Rectal smooth muscle tissue (tissue), 1 donor: Measurements from ENCODE around the gene PIP5K1A.

Source experiments
- H3K27ac ChIP-seq: one replicate; pipeline ENCODE4 v1.7.0; 2013; ENCODE audit warnings: low read depth, low read length, inconsistent platforms
- H3K27me3 ChIP-seq: one replicate; pipeline ENCODE4 v1.7.0; 2013; ENCODE audit warnings: low read length; ENCODE audit not compliant: control insufficient read depth, insufficient read depth
- H3K36me3 ChIP-seq: one replicate; pipeline ENCODE4 v1.7.0; 2013; ENCODE audit warnings: low read length; ENCODE audit not compliant: control insufficient read depth, insufficient read depth
- H3K4me1 ChIP-seq: one replicate; pipeline ENCODE4 v1.7.0; 2013; ENCODE audit warnings: low read length; ENCODE audit not compliant: control insufficient read depth, insufficient read depth
- H3K4me3 ChIP-seq: one replicate; pipeline ENCODE4 v1.7.0; 2013; ENCODE audit warnings: low read length
- H3K9ac ChIP-seq: one replicate; pipeline ENCODE4 v1.7.0; 2013; ENCODE audit warnings: low read length

The PIP5K1A gene

GRCh38 chr1:151198254-151199127 lies at the start of gene PIP5K1A:
Gene PIP5K1A (plus strand): TSS chr1:151198552. CDS start chr1:151198997, 445 bp downstream.
- Histone ChIP-seq H3K27ac (peak within 1 kb of the TSS; percentile 89), H3K27me3 (no peaks in the 10 kb centered on the region), H3K9ac (peak within 1 kb of the TSS; percentile 43), H3K4me3 (peak within 1 kb of the TSS; percentile 88), H3K4me1 (peaks cover 5% of the 10 kb centered on the region), H3K36me3 (no peaks in the 10 kb centered on the region)

DNA sequence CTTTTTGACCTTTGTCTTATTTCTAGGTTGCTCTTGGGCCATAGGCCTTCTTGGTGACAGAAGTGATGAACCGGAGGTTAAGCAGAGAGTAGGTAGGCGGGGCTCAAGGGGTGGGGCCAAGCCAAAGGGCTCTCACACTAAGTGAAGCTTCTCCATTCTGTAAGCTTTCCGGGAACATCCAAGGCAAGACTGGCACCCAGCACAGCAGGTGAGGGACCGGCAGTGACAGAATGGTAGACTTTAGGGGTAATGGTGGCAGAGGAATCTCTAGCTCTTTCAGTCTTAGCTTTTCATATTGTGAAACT lies 41.9 kb upstream of the PIP5K1A start, which contains the start of gene TNFAIP8L2:
Gene TNFAIP8L2 (plus strand): TSS at position 135 of the 305 bp plus-strand sequence. CDS start 2,049 bp downstream, outside the sequence.
- no peaks in the 10 kb centered on the region for H3K27me3 ChIP-seq
- H3K27ac ChIP-seq = no peak within 1 kb of the TSS
- peak within 1 kb of the TSS; percentile 51 for H3K4me3 ChIP-seq
- H3K36me3 ChIP-seq = peaks cover 22% of the 10 kb centered on the region
- H3K4me1 ChIP-seq = no peaks in the 10 kb centered on the region
- peak within 1 kb of the TSS; percentile 12 for H3K9ac ChIP-seq

DNA sequence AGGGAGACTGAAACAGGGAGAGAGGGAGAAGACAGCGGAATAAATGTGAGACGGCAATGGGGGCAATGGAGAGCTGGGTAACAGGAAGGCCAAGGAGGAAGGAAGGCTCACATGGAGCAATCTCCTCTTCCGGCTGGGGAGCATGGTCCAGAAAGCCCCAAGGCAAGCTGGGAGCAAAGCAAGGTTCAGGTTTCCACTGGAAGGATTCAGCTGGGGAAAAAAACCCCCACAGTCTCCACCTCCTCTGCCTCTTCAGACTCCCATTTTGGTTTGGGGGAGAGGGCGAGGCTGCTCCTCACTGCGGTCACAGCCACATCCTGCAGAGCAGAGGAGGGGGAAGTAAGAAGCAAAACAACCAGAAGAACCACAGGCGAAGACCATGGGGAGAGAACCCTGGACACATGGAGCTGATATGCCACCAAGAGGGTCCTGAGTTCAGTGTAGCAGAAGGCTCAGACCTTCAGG lies 41.3 kb upstream of the PIP5K1A start:
- Histone ChIP-seq H3K4me1 (no peaks in the 10 kb centered on the region), H3K36me3 (peaks cover 27% of the 10 kb centered on the region), H3K27ac (no peak overlapping the region), H3K27me3 (no peaks in the 10 kb centered on the region), H3K9ac (peak overlapping the region; percentile 12), H3K4me3 (peak overlapping the region; percentile 51)

DNA sequence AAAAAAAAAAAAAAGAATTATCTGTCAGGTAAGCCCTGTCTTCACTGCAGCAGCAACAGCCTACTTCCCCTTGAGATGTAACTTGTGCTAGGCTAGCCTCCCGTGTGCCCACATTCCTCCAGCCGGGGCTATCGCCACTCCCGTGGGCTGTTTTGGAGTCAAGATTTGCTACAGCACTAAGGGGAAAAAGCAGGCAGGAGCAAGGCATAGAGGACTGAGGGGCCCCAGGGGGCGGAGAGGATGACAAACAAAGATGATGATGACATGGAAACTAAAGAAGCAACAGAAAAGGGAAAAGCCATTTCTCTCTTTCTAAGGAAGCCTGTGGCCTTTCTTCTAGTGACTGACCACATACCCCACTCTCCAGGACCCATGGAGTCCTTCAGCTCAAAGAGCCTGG lies 40.0 kb upstream of the PIP5K1A start:
- Histone ChIP-seq H3K27ac (no peak overlapping the region), H3K36me3 (peaks cover 27% of the 10 kb centered on the region), H3K9ac (no peak overlapping the region), H3K27me3 (no peaks in the 10 kb centered on the region), H3K4me3 (no peak overlapping the region), H3K4me1 (no peaks in the 10 kb centered on the region)

DNA sequence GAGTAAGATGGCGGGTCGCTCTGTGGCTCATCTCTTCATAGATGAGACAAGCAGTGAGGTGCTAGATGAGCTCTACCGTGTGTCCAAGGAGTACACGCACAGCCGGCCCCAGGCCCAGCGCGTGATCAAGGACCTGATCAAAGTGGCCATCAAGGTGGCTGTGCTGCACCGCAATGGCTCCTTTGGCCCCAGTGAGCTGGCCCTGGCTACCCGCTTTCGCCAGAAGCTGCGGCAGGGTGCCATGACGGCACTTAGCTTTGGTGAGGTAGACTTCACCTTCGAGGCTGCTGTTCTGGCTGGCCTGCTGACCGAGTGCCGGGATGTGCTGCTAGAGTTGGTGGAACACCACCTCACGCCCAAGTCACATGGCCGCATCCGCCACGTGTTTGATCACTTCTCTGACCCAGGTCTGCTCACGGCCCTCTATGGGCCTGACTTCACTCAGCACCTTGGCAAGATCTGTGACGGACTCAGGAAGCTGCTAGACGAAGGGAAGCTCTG lies 39.6 kb upstream of the PIP5K1A start:
- H3K36me3 ChIP-seq = peaks cover 27% of the 10 kb centered on the region
- H3K27ac ChIP-seq = no peak overlapping the region
- H3K4me3 ChIP-seq = no peak overlapping the region

DNA sequence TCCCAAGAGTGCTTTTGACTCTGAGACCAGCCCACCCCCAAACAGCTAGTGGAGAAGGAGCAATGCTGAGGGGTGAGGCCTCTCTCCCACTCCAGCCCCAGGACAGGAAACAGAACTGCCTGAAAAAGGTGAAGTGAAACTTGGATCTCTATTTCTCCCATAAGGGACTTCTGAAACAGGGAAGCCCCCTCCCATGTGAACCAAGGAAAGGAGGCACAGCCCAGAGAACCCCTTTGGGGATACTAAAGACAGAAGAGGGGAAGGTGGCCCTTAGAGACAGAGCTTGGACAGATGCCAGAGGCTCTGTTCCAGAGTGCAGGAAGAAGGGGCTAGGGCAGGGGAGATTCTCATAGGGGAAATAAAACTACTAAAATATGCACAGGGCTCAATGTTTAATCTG lies 39.0 kb upstream of the PIP5K1A start:
- Histone ChIP-seq H3K27me3 (no peaks in the 10 kb centered on the region), H3K36me3 (peaks cover 27% of the 10 kb centered on the region), H3K4me1 (peaks cover 2% of the 10 kb centered on the region), H3K4me3 (no peak overlapping the region), H3K9ac (no peak overlapping the region), H3K27ac (no peak overlapping the region)

More for the DNA sequence above, 39.6 kb upstream of the PIP5K1A start:
- Histone ChIP-seq H3K27me3 (no peaks in the 10 kb centered on the region), H3K9ac (no peak overlapping the region), H3K4me1 (no peaks in the 10 kb centered on the region)

- Histone ChIP-seq H3K4me3 (peak overlapping the region; percentile 97), H3K9ac (peak overlapping the region; percentile 63), H3K36me3 (peaks cover 13% of the 10 kb centered on the region), H3K27me3 (no peaks in the 10 kb centered on the region), H3K27ac (peak overlapping the region; percentile 95), H3K4me1 (peaks cover 8% of the 10 kb centered on the region)
Observed at GRCh38 chr1:151164732-151165280, 33.5 kb upstream of the PIP5K1A start.

DNA sequence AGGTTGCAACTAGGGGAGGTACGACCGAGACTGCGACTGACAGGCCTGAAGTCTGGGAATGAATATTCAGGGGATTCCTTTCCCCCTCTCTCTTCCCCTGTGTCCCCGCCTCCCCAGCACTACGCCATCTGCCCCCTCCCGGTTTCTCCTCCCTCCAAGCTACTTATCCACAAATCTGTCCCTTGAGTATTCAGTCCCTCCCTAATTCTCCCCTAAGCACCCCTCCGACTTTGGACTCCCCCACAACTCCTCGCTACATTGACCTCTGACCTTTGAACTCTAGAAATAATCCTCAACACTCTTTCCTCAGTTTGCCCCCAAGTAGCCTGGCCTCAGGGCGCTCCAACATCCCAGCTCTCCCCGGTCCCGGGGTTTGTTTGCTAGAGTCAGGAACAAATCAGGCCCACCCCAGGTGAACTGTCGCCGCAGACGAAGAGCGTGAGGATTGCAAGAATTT lies 33.0 kb upstream of the PIP5K1A start:
- Histone ChIP-seq H3K4me1 (peaks cover 8% of the 10 kb centered on the region), H3K9ac (peak overlapping the region; percentile 63), H3K4me3 (peak overlapping the region; percentile 97), H3K27me3 (no peaks in the 10 kb centered on the region), H3K36me3 (peaks cover 13% of the 10 kb centered on the region), H3K27ac (peak overlapping the region; percentile 95)

DNA sequence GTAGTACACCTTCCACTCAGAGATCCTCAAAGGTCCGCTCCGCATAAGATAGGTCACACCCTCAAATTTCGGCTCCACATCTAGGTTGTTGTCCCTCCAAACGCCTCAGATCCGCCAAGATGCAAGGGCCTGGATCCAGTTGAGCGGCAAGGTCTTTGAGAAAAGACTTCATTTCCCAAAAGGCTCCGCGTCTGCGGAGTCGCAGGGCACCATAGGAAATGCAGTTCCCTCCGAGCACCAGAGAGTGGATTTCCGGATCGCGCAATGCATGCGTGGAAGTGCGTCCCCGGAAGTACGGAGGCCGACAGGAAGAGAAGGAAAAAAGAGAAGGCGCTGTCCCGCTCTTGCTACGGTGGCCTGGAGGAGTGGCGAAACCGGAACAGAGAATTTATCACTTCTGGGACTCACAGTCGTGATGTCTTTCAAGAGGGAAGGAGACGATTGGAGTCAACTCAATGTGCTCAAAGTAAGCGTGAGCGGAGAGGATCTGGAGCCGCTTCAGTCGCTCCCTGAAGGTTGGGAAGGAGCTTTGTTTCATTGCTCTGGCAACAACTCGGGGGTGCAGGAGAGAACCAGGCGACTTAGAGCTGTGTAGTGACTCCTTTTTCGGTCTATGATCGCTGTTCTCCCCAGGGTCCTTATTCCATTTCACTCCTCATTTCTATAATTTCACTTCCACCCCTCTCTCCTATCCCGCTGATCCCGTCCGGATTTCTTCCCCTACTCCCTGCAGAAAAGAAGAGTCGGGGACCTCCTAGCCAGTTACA lies 32.4 kb upstream of the PIP5K1A start, which contains the start of the genes LYSMD1 and SCNM1:
Gene LYSMD1 (minus strand): TSS at position 165 of the 767 bp plus-strand sequence. CDS start 644 bp downstream, outside the sequence.
Gene SCNM1 (plus strand): TSS at position 407 of the 767 bp plus-strand sequence. CDS start 9 bp downstream, at position 416.
- no peaks in the 10 kb centered on the region for H3K27me3 ChIP-seq
- peak within 1 kb of the TSS; percentile 95 for H3K9ac ChIP-seq
- H3K4me3 ChIP-seq = peak within 1 kb of the TSS; percentile 97
- H3K4me1 ChIP-seq = peaks cover 8% of the 10 kb centered on the region
- H3K27ac ChIP-seq = peak within 1 kb of the TSS; percentile 95
- peaks cover 14% of the 10 kb centered on the region for H3K36me3 ChIP-seq

DNA sequence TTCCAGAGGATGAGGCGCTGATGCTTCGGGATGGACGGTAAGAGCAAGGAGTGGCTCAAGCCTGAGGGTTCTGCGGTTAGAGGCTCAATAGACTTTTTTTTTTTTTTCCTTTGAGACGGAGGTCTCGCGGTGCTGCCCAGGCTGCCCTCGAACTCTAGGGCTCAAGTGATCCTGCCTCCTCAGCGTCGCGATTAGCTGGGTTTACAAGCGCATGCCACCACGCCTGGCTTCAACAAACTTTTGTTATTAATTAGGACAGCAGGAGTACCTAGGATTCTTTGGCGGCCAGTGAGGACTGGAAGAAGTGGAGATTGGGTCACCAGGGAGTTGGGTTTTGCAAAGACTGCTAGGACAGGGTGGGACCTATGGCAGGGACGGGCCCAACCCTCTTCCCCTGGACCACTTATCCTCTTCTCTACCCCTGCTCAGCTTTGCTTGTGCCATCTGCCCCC lies 31.8 kb upstream of the PIP5K1A start:
- Histone ChIP-seq H3K9ac (peak overlapping the region; percentile 95), H3K36me3 (peaks cover 16% of the 10 kb centered on the region), H3K27me3 (no peaks in the 10 kb centered on the region), H3K27ac (peak overlapping the region; percentile 67), H3K4me3 (peak overlapping the region; percentile 97), H3K4me1 (peaks cover 8% of the 10 kb centered on the region)

- Histone ChIP-seq H3K9ac (no peak overlapping the region), H3K4me1 (peaks cover 8% of the 10 kb centered on the region), H3K36me3 (peaks cover 12% of the 10 kb centered on the region), H3K27me3 (no peaks in the 10 kb centered on the region), H3K4me3 (peak overlapping the region; percentile 97), H3K27ac (no peak overlapping the region)
Observed at GRCh38 chr1:151167116-151167515, 31.2 kb upstream of the PIP5K1A start.

DNA sequence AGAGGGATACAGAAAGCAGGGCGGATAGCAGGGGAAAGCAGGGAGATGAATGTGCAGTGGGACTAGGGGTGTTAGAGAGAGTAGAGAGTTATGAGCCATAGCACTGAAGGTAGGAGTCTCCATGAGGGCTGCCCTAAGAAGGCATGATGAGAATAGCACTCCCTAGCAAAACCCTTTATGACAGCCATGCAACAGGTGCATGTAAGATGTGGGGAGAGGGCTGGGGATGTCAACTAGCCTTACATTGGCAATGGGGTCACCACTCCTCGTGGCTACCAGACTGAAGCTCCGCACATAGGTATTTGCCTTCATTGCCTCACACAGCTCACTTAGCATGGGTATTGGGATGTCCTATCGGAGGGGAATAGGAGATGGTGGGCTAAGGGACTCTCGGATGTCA lies 27.2 kb upstream of the PIP5K1A start:
- Histone ChIP-seq H3K4me3 (no peak overlapping the region), H3K27me3 (no peaks in the 10 kb centered on the region), H3K36me3 (peaks cover 22% of the 10 kb centered on the region), H3K9ac (no peak overlapping the region), H3K4me1 (no peaks in the 10 kb centered on the region), H3K27ac (no peak overlapping the region)
